HS-5 (cell line): Measurements from ENCODE around the gene CRB1.
A peak's percentile ranks its signal among the peaks of the same experiment; 100 is the strongest.

Experiments used
- DNase-seq: peaks from one replicate; pipeline ENCODE4 v3.0.0-alpha.2; 2012; ENCODE audit warnings: low read depth

CRB1 gene

DNA sequence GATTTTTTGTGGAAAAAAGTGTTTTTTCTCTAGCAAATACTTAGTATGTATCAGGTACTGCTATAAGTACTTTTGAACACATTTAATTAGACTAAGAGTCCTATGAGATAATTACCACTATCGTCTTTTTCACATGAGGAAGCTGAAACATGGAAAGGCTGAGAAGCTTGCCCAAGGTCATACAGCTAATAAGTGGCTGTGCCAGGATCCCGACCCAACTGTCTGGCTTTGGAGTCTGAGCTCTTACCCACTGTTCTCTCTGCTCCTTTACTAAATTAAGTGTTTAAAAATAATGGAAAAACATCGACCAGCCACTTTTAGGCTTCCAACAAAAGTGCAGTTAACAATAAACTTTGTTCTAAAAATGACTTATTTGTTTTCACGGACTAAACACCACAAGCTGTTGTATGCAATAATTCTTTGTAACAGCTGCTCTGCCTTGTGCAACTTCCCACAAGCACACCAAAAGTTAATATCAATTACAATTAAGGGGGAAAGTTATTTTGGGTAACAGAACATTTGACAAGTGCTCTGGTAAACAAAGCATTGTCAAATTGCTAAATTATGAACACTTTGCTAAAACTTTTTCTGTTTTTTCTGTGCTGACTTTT lies 75.7 kb downstream of the CRB1 start:
- no peak for DNase-seq

DNA sequence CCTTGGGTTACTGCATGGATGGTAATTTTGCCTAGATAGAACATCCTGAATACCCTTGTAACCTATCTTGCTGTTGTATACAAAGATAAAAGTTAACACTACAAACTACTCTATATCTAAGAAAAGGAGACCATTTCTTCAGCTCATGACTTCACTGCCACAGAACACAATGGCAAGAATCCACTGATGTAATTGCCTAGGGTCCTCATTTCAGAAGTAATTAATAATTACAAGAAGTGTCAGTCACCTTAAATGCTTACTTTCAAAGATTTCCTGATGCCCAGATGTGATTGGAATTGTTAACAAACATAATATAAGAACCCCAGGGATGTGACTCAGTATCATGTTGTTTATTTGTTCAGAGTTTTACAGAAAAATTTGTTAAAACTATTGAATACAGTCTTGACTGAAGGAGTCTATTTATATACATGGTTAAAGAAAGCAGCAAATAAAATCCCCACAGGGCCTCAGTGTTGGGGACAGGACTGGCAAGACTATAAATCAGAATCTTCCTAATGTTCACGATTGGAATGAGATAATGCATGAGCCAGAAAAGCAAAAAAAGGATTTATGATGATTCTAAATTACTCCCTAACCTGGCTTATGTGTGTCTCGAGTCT lies 83.9 kb downstream of the CRB1 start:
- DNase-seq: no peak

DNA sequence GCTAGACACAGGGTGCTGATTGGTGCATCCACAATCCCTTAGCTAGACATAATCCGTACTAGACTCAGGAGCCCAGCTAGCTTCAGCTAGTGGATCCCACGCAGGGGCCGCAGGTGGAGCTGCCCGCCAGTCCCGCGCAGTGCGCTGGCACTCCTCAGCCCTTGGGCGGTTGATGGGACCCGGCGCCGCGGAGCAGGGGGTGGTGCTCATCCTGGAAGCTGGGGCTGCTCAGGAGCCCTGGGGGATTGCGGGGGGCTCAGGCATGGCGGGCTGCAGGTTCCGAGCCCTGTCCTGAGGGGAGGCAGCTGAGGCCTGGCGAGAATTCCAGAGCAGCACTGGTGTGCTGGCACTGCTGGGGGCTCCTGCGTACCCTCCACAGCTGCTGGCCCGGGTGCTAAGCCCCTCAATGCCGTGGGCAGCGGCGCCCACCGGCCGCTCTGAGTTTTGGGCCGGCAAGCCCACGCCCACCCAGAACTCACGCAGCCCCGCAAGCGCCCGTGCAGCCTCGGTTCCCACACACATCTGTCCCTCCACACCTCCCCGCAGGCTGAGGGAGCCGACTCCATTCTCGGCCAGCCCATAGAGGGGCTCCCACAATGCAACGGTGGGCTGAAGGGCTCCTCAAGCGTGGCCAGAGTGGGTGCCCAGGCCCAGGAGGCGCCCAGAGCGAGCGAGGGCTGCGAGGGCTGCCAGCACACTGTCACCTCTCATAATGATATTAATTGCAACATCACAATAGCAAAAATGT lies 87.4 kb downstream of the CRB1 start:
- DNase-seq: no peak

DNA sequence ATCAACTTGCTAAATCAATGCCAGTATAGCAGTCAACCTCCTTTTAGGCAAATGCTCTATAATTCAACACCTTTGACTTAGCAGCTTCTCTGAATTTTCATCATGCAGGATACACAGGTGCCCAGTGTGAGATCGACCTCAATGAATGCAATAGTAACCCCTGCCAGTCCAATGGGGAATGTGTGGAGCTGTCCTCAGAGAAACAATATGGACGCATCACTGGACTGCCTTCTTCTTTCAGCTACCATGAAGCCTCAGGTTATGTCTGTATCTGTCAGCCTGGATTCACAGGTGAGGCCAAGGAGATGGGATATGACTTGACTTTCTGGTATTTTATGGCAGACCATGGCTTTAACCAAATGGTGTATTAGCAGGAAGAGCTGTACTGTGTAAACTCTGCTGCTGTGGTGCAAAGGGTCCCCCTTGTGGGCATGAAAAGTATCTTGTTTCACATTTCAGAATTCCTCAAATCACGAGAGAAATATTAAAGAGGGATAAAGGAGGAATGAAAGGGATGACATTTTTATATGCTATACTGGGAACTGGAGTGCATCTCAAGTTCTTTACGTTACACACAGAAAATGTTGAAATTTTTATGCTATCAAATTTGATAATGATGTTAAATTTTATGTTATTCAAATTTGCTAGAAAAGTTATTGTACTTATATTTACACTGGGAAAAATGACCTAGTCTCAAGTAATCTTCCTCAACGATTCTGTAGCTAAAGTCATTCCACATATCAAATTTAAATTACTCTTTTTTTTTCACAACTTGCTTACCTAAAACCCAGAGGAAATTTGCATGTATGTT lies 88.9 kb downstream of the CRB1 start:
- DNase-seq: peak; percentile 25

DNA sequence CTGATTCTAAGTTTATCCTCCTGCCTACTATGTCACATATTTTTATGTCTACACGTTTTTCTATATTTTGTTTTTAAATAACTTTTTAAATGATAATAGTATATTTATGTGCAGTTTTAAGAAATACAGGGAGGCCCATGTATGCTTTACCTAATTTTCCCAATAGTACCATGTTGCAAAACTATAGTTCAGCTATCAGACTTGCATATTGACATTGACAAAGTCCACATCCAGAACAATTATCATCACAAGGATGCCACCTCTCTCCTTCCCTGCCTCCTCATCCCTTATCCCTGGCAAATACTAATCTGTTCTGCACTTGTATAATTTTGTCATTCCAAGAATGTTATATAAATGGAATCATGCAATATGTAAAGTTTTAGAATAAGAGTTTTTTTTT lies 90.9 kb downstream of the CRB1 start:
- DNase-seq: no peak

DNA sequence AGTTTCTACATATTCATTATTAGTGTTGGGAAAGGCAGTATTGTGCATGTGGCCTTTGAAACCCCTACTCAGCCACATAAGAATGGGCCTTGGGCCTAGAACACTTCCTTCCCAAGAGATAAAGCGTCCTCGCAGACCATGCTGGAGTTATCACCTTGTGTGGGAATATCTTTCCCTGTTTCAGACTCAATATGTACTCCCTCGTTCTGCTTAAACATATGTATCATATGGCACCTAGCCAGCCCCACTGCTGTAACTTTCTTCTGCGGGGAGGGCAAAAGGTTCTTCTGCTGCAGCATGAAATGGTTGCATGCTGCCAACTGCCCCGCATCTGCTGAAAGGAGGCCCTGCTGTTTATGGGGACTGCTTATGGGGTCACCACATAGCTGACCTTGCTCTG lies 92.0 kb downstream of the CRB1 start:
- DNase-seq: no peak

DNA sequence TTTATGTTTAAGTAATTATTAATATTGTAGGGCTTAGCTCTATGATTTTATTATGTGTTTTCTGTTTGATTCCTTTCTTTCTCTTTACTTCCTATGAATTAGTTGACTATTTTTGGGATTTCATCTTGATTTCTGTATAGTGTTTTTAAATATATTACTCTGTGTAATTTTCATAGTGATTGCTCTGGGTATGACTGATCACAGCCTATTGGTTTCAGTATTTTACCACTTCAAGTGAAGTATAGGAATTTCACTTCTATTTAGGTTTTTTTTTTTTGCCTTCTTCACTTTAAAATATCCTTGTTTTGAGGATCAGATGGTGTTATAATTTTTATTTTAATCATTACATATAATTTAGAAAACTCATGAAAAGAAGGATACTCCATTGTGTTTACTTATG lies 94.8 kb downstream of the CRB1 start:
- DNase-seq: no peak

DNA sequence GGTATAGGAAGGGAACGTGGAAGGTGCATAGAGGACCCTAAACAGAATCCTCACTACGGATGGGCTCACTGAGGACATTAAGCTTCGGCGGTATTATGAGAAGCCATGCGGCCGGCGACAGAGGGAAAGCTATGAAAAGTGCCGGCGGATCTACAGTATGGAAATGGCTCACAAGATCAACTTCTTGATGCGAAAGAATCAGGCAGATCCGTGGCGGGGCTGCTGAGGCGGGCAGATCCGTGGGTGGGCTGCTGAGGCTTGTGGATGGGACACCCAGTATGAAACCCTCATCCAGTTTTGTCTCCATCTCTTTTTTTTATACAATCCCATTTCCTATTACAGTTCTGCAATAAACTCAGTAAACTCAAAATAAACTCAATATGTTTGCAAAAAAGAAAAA lies 95.8 kb downstream of the CRB1 start:
- no peak for DNase-seq

- no peak for DNase-seq
Observed at GRCh38 chr1:197366996-197367395, 98.9 kb downstream of the CRB1 start.

DNA sequence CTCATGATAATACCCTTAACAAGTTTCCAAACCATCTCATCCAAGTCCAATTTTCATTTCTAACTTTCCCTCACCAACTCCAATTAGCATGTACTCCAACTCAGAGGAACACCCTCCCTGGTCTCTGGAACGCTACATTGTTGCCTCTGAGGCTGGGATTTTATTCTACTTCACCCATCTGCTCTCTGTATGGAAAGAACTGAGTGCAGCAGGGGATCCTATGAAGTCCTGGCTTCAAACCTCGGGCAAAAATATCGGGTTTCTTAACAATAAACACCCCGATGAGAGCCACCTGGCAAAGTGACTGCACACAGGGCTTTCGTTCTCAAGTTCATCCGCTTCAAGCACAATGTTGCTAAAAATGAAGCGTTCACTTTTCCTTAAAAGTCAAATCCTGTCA lies 99.6 kb downstream of the CRB1 start:
- no peak for DNase-seq

DNA sequence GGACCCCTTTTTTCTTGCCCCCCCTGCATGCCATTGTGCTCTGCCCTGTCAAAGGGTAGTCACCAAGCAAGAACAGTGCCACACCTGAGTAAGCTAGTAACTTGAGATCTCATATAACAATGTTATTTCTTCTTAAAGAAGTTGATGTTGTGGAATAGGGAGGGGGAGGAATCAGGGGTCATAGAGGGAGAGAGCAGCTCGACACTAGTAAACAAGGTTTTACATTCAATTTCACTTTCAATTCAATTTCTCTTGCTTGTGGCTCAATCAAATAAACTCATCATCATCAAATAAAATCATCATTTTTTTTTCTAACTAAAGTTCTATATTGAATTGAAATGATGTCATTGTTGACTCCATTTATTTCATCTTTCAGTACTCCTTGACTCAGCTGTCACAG lies 106.4 kb downstream of the CRB1 start:
- DNase-seq: no peak

DNA sequence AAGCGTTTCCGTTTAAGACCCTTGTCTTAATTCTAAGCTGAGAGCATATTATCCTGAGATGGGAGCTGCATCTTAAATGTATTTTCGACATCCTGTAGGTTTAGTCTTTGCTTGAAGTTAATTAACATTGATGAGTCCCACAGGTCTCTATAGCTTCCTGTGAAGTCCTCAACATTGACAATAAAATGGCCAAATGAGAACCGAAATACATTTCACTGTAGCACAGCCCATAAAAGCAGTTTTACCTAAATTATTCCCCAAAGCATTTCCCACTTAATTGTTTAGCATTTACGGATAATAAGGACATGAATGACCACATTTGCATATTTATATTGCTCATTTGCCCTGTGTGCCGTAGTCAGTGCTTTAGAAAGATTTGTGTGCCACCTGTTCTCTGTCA lies 116.4 kb downstream of the CRB1 start:
- DNase-seq: no peak

- DNase-seq: no peak
Observed at GRCh38 chr1:197388801-197389200, 120.7 kb downstream of the CRB1 start.

GRCh38 chr1:197390856-197391255 lies 122.8 kb downstream of the CRB1 start:
- DNase-seq: no peak

DNA sequence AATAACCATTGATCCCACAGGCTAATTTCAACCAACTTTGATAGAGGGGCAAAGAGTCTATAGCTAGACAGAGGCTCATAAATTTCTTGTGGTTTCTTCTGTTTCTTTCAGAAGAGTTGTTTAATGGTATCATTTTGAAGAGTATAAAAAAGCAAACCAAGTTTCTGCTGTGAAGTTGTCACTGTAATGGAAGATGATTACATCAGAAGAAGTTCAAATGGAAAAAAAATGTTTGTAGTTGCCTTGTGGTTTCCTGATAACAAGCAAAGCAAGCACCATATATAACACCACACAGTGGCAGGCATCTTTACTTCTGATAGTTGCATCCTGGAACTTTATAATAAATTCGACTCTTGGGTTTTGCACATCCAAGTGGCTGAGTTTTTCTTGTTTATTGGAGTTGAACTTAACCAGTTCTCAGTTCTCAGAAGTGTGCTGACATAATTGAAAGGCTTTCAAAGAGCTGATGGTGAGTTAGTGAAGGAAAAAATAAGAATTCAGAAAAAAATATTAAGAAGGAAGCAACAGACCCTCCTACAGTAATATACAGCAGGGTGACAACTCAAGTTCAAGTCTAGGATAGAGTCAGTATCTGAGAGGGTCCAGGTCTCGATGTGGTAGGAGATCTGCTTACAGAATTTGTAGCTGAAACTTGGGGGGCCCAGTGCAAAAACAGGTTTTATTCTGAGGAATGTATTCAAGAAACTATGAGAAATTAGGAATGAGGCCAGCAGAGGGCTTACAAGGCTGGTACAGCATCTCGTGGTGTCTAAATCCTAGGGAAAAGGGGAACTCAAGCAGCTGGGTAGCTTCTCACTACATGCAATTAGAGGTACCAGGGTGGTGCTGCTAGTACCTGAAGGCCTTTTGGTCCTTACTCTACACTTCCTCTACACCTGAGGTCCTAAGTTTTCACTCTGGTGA lies 123.5 kb downstream of the CRB1 start:
- DNase-seq: no peak

DNA sequence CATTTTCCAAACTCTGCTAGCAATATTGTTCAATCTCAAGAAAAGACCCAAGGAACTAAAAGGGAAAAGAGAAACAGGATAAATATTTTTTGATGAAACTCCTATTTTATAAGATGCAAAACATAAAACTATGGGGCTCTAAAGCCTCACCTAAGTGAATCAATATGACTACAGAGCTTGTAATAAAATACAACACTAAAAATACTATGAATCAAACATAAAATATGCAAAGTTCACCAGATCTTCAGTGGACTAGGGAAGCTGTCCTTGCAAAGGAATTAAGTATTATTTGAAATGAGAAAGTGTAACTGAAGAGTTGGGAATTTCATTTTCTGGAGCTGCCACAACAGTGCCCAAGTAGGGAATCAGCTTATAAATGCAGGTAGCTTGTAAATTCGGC lies 124.5 kb downstream of the CRB1 start:
- peak; percentile 5 for DNase-seq

DNA sequence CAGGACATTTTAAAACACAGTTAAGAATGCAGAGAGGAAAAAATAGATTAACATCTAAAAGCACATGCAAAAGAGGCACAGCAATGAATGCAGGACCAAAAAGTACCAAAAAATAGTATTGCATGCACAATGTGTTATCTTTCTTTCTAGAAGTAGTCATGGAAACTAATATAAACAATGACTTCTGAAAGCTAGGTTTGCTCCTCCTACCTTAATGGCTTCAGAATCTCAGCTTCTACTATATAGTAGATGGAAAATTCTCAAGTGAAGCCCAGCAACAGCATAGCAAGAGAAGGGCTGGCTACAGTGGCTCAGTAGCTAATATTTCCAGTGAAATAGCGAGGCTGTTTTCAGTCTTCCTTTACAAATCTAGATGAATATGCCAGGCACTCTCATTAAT lies 125.1 kb downstream of the CRB1 start:
- no peak for DNase-seq

GRCh38 chr1:197393772-197394171 lies 125.7 kb downstream of the CRB1 start:
- no peak for DNase-seq

- DNase-seq: no peak
Observed at GRCh38 chr1:197394831-197395608, 127.0 kb downstream of the CRB1 start.

DNA sequence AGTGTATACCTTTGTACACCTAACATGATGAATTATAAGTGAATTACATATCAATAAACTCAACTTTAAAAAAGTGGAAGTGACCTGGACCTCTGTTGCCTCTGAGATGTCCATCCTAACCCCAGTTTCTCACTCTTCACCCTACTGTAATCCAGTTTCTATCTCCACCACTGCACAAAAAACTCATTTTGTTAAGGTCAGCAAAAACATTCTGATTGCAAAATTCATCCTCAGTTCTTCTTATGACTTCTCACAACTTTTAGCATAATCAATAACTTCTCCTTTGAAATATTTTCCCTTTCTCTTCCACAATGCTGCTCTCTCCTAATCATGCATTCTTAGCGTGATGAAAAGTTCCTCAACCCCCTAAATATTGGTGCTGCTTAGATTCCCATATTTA lies 129.8 kb downstream of the CRB1 start:
- DNase-seq: no peak
